Activated naive CD4-positive, alpha-beta T cell treated with anti-CD3 and anti-CD28 coated beads, Interleukin-2, amount 10 ng/mL, durations not matched to agents 7 days and 5 days (primary cell): ENCODE measurements around the gene LSAMP.

Source experiments
- CTCF ChIA-PET: fragments of 350-600 bp; sonication (Branson Sonifier 250); formaldehyde crosslinking; loops from one replicate; lab custom pipeline; 2021; ENCODE audit warnings: antibody characterized with exemption; lab: Charles Lee
- DNase-seq: peaks from one replicate; pipeline ENCODE4 v3.0.0-alpha.2; 2020
- H3K27ac Mint-ChIP-seq: one replicate; pipeline ENCODE4 v1.8.0; 2021; ENCODE audit warnings: mild to moderate bottlenecking, moderate library complexity, mixed read lengths
- H3K27me3 Mint-ChIP-seq: one replicate; pipeline ENCODE4 v1.8.0; 2021; ENCODE audit warnings: mild to moderate bottlenecking, mixed read lengths
- H3K36me3 Mint-ChIP-seq: one replicate; pipeline ENCODE4 v1.8.0; 2021; ENCODE audit warnings: mixed read lengths
- H3K4me1 Mint-ChIP-seq: one replicate; pipeline ENCODE4 v1.8.0; 2021; ENCODE audit warnings: mixed read lengths
- H3K4me3 Mint-ChIP-seq: one replicate; pipeline ENCODE4 v1.8.0; 2021; ENCODE audit warnings: mild to moderate bottlenecking, moderate library complexity, mixed read lengths
- H3K9me3 Mint-ChIP-seq: one replicate; pipeline ENCODE4 v1.8.0; 2021; ENCODE audit warnings: mixed read lengths

LSAMP gene

DNA sequence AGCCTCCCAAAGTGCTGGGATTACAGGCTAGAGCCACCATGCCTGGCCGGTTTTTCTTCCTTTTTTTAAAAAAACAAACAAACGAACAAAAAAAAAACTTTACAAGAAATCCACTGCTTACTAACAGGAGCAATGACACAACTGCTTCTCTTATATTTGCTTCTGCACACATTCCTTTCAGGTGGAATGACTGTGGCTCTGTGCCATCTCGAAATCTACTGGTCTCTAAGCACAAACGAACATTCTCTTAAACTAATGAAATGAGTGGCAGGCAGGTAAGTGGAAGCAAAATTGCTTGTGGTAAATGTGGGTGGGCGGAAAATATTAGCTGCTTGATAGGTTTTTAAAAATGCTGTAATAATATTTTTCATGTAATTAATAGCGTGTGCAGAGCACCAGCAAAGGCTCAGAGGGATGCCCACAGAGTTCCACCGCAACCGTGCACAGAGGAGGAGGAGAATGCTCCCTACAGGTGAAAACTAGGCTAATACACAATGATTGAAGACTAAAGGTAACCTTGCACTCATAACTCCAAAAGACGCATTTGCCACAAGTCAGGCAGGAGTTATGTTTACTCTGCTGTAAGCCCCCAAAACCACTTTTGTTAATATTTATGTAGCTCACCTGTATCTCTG is 77.4 kb downstream of the LSAMP start:
- Mint-ChIP-seq H3K27me3 (no peaks in the 10 kb centered on the region), H3K9me3 (peaks cover 8% of the 10 kb centered on the region), H3K36me3 (no peaks in the 10 kb centered on the region), H3K4me1 (no peaks in the 10 kb centered on the region), H3K4me3 (no peak overlapping the region), H3K27ac (no peak overlapping the region)
- CTCF ChIA-PET = no interaction called here
- no peak for DNase-seq

DNA sequence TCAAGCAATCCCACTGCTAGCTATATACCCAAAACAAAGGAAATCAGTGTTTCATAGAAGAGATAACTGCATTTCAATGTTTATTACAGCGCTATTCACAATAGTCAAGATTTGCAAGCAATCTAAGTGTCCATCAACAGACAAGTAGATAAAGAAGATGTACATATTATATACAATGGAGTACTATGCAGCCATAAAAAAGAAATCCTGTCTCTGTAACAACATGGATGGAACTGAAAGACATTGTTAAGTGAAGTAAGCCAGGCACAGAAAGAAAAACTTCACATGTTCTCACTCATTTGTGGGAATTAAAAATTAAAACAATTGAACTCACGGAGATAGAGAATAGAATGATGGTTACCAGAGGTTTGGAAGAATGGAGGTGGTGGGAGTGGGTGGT is 89.2 kb downstream of the LSAMP start:
- H3K4me3 Mint-ChIP-seq = no peak overlapping the region
- no peaks in the 10 kb centered on the region for H3K4me1 Mint-ChIP-seq
- DNase-seq = no peak
- H3K9me3 Mint-ChIP-seq = no peaks in the 10 kb centered on the region
- H3K27ac Mint-ChIP-seq = no peak overlapping the region
- CTCF ChIA-PET = no interaction called here
- H3K36me3 Mint-ChIP-seq = no peaks in the 10 kb centered on the region
- no peaks in the 10 kb centered on the region for H3K27me3 Mint-ChIP-seq

DNA sequence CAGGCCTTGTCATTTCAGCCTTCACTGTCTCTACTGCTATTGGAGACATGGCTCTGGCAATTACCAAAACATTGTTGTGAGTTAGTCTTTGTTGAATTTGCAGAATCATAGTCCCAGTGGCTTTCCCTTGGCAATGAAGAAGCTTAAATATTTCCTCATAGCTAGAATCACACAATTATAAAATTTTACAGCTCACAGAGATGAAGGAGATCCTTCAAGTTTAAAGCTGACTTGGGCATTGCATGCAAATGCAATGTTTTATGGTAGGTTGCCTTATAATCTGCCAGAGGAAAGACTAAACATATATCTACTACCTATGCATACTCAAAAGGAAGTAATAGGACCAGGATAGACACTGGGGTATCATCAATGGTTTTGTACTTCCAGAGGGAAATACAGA is 90.9 kb downstream of the LSAMP start:
- no peak for DNase-seq
- Mint-ChIP-seq H3K27me3 (no peaks in the 10 kb centered on the region), H3K4me3 (no peak overlapping the region), H3K9me3 (no peaks in the 10 kb centered on the region), H3K36me3 (no peaks in the 10 kb centered on the region), H3K27ac (no peak overlapping the region), H3K4me1 (no peaks in the 10 kb centered on the region)
- CTCF ChIA-PET = no interaction called here

DNA sequence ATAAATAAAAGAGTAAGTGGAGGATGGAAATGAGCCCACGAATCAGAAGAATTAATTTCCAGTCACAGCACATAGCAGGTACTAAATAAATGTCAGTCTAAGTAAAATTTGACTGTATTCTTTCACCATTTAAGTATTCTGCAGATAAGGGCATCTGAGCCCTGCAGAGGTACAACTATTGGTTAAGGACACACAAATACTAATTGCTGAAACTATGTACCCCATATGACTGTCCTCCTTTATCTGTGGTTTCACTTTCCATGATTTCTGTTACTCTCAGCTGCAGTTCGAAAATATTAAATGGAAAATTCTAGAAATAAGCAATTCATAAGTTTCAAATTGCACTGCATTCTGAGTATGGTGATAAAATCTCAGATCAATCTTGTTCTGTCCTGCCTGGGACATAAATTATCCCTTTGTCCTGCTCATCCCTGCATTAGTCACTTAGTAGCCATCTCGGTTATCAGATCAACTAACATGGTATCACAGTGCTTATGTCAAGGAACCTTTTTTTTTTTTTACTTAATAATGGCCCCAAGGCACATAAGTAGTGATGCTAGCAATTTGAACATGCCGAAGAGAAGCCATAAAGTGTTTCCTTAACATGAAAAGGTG is 95.1 kb downstream of the LSAMP start:
- DNase-seq = no peak
- no peaks in the 10 kb centered on the region for H3K27me3 Mint-ChIP-seq
- H3K4me1 Mint-ChIP-seq = no peaks in the 10 kb centered on the region
- no peaks in the 10 kb centered on the region for H3K36me3 Mint-ChIP-seq
- CTCF ChIA-PET = no interaction called here
- no peak overlapping the region for H3K27ac Mint-ChIP-seq
- H3K4me3 Mint-ChIP-seq = no peak overlapping the region
- no peaks in the 10 kb centered on the region for H3K9me3 Mint-ChIP-seq

DNA sequence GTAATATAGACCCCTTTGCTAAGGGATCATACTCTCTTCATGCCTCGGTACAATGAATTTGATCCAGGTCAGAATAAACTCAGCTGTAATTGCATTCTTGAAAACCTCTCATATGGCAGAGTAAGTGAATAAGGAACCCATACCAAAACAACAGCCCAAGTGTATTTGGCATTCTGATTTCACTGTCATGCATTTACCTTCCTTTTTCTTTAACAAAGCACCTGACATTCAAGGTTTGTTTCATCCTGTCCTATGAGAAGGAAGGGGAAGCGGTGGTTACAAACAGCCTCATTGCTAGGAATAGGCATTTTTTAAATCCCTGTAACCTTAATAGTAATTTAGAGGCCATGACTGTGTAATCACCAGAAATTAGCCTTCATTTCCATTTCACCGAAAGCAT is 97.1 kb downstream of the LSAMP start:
- no peaks in the 10 kb centered on the region for H3K27me3 Mint-ChIP-seq
- no peak overlapping the region for H3K27ac Mint-ChIP-seq
- no peak for DNase-seq
- no peak overlapping the region for H3K4me3 Mint-ChIP-seq
- H3K36me3 Mint-ChIP-seq = no peaks in the 10 kb centered on the region
- no peaks in the 10 kb centered on the region for H3K9me3 Mint-ChIP-seq
- CTCF ChIA-PET = no interaction called here
- H3K4me1 Mint-ChIP-seq = no peaks in the 10 kb centered on the region

DNA sequence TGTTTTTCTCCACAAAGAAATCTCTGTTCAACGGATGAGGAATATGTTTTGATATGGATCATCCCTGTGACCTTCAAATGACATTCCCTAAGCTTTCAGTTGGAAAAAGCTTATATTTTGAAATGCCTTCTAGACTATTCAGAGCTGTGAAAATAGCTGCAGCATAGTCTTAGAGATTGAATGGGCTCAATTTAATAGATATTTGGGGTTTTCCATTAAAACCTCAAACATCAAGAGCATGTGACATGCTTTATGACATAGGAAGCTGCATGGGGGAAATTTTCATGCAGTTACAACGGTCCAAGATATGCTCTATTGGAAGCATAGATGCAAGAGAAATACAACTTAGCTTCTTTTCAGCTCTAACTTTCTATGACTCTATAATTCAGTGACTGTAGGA is 102.8 kb downstream of the LSAMP start:
- no peak for DNase-seq
- CTCF ChIA-PET = no interaction called here
- Mint-ChIP-seq H3K27me3 (no peaks in the 10 kb centered on the region), H3K27ac (no peak overlapping the region), H3K4me1 (no peaks in the 10 kb centered on the region), H3K36me3 (no peaks in the 10 kb centered on the region), H3K4me3 (no peak overlapping the region), H3K9me3 (peaks cover 1% of the 10 kb centered on the region)

DNA sequence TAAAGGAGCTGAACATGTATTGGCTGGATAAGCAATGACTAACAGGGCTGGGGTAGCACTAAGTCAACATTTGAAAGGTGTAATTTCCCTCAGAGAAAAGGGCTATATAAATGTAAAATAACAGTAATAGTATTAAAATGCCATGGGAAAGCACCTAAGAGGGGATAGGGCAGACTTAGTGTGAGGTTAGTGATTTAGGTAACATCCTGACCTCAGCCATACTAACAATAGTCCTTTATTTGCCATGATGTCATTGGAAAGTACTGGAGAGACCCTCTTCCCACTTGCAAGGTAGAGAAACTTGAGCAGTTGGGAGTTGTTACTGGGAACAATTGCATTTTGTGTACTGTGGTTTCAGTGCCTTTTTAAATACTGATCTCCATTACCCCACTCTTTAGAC is 103.4 kb downstream of the LSAMP start:
- peaks cover 1% of the 10 kb centered on the region for H3K9me3 Mint-ChIP-seq
- no peak for DNase-seq
- no peaks in the 10 kb centered on the region for H3K36me3 Mint-ChIP-seq
- no peak overlapping the region for H3K27ac Mint-ChIP-seq
- no peaks in the 10 kb centered on the region for H3K4me1 Mint-ChIP-seq
- no peak overlapping the region for H3K4me3 Mint-ChIP-seq
- CTCF ChIA-PET = no interaction called here
- H3K27me3 Mint-ChIP-seq = no peaks in the 10 kb centered on the region

DNA sequence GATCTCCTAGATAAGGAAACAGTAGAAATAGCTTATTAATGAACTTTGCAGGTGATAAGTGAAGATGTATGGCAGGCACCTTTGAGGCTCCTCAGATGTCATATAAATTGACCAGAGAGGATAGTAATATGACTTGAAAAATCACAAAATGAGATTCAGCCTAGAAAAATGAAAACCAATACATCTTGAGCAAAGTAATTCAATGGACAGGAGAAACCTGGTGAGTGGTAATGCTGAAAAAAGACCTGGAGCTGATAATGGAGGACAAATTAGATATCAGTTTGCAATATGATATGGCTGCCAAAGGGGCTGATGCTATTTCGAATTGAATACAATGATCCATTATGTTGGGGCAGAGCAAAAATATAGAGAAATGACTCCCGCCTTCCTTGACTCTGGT is 103.9 kb downstream of the LSAMP start:
- CTCF ChIA-PET = no interaction called here
- Mint-ChIP-seq H3K27me3 (no peaks in the 10 kb centered on the region), H3K27ac (no peak overlapping the region)

DNA sequence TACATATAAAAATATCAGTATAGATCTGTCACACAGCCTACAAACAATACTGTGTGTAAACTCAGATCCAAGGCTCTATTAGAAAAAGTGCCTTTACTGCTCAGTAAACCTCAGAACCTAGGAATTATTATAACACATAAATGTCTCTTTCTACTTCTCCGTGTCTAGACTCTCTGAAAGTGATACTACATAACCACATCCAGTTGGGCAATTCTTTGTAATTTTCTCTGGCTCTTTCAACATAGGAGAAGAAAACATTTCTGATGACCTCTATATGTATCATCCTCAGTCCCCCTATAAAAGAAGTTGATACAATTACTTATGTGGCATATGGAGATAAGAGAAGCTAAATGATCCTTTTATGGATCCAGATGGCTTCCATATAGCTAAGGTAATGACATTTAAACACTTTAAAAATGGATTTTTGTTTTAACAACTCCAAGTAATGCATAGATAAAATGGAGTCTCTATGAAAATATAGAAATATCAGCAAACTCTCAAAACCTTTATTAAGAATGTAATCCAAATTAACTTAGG is 104.5 kb downstream of the LSAMP start:
- H3K4me1 Mint-ChIP-seq = no peaks in the 10 kb centered on the region
- H3K27me3 Mint-ChIP-seq = no peaks in the 10 kb centered on the region
- H3K36me3 Mint-ChIP-seq = no peaks in the 10 kb centered on the region
- H3K9me3 Mint-ChIP-seq = peaks cover 1% of the 10 kb centered on the region
- no peak for DNase-seq
- CTCF ChIA-PET = no interaction called here
- no peak overlapping the region for H3K27ac Mint-ChIP-seq
- no peak overlapping the region for H3K4me3 Mint-ChIP-seq

More for the DNA sequence above, 103.9 kb downstream of the LSAMP start:
- H3K36me3 Mint-ChIP-seq = no peaks in the 10 kb centered on the region
- H3K4me3 Mint-ChIP-seq = no peak overlapping the region
- H3K4me1 Mint-ChIP-seq = no peaks in the 10 kb centered on the region
- DNase-seq = no peak
- peaks cover 1% of the 10 kb centered on the region for H3K9me3 Mint-ChIP-seq

DNA sequence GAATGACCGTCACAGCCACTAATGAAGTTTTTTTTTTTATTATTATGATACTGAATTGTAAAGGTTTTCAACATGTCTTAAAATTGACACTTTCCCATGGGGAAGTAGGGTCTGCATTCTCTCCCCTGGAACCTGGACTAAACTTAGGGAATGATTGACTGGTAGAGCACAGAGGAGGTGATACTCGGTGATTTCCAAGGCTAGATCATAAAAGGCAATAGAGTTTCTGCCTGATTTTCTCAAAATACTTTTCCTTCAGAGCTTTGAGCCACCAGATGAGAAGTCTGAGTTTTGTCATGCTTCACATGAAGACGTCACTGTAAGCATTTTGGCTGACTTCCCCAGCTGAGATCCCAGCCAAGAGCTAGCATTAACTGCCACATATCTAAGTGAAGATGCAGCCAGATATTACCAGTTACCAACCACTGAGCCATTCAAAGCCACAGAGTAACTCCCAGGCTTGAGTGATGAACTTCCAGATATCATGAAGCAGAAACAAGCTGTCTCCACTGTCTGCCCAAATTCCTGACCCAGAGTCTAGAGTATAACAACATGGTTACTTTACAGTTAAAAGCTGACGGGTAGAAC is 105.8 kb downstream of the LSAMP start:
- Mint-ChIP-seq H3K36me3 (no peaks in the 10 kb centered on the region), H3K27ac (no peak overlapping the region), H3K4me1 (no peaks in the 10 kb centered on the region), H3K27me3 (no peaks in the 10 kb centered on the region), H3K4me3 (no peak overlapping the region), H3K9me3 (peaks cover 1% of the 10 kb centered on the region)
- CTCF ChIA-PET = no interaction called here
- no peak for DNase-seq

DNA sequence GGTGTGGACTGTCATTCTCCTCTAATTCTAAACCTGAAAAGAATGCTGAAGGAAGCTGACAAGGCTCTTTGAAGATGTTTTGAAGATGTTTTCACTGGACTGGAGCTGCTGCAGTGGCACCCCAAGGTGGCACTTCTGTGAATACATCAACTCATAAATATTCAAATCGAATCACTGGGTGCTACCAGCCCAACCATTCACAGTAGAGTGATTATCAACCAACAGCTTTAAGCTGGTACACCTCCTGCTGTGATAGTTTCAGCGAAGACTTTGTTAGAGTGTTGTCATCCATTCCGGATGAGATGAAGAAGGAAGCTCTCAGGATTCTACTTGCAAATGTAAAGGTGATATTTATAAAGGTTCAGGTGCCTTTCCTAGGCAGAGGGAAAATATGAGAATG is 106.6 kb downstream of the LSAMP start:
- CTCF ChIA-PET = no interaction called here
- Mint-ChIP-seq H3K9me3 (peaks cover 1% of the 10 kb centered on the region), H3K36me3 (no peaks in the 10 kb centered on the region), H3K27me3 (no peaks in the 10 kb centered on the region), H3K4me1 (no peaks in the 10 kb centered on the region), H3K4me3 (no peak overlapping the region), H3K27ac (no peak overlapping the region)
- DNase-seq = no peak

DNA sequence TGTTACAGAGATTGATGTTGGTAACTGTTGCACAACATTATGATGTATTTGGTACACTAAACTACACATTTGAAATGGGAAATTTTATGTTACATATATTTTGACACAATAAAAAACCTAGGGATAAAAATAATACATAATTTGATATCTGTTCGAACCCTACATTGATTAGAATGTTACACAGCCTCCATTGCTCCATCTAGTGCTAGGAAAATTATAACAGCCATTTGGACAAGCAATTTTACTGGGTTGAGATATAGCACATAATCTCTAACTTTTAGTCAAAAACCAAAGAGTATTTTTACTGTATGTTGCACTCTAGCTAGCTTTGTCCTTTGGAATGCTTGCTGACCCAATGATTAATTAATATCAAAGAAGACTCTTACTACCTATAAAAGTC is 108.1 kb downstream of the LSAMP start:
- Mint-ChIP-seq H3K4me1 (no peaks in the 10 kb centered on the region), H3K27ac (no peak overlapping the region), H3K36me3 (no peaks in the 10 kb centered on the region), H3K4me3 (no peak overlapping the region), H3K9me3 (peaks cover 1% of the 10 kb centered on the region), H3K27me3 (no peaks in the 10 kb centered on the region)
- CTCF ChIA-PET = no interaction called here
- DNase-seq = no peak

DNA sequence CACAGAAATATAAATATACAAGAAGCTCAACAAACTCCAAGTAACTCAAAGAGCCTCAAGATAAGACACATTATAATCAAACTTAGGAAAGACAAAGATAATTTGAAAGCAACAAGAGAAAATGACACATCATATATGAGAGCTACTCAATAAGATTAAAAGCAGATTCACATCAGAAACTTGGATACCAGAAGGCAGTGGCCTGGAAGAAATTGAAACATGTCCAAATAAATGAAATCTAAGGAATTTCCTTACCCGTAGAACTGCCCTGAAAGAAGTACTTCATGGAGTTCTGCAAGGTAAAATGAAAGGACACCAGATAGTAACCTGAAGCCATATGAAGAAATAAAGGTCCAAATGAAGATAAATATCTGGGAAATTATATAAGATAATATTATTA is 113.9 kb downstream of the LSAMP start:
- H3K9me3 Mint-ChIP-seq = peaks cover 2% of the 10 kb centered on the region
- H3K27me3 Mint-ChIP-seq = no peaks in the 10 kb centered on the region
- CTCF ChIA-PET = no interaction called here
- no peaks in the 10 kb centered on the region for H3K4me1 Mint-ChIP-seq
- no peaks in the 10 kb centered on the region for H3K36me3 Mint-ChIP-seq
- H3K27ac Mint-ChIP-seq = no peak overlapping the region
- no peak overlapping the region for H3K4me3 Mint-ChIP-seq
- DNase-seq = no peak

DNA sequence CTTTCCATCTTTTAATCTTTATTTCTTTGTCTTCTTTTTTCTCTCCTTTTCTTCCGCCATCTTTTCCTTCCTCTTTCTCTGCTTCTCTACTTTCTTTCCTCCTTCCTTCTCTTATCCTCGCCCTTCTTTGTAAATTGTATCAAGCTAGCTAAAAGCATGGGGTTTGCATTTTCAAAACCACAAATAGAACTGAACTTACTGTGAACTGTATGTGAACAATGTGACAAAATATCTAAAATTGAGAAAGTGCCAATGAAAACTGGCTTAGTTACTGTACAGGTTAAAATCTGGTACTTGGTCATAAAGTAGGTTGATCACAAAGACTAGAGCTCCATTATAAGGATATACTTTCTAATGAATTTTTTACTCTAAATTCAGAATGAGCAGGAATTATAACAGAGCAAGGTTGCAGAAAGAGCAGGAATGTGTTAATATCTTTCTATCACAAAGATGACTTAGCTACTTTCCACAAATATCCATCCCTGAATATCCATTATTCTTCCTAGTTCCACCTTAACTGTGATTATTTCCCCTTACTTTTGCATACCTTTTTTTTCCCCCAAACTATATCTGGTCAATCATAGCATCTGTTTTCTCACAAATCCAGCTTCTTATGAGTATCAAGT is 122.4 kb downstream of the LSAMP start:
- H3K4me1 Mint-ChIP-seq = no peaks in the 10 kb centered on the region
- H3K36me3 Mint-ChIP-seq = no peaks in the 10 kb centered on the region
- CTCF ChIA-PET = no interaction called here
- no peak for DNase-seq
- H3K27ac Mint-ChIP-seq = no peak overlapping the region
- no peaks in the 10 kb centered on the region for H3K9me3 Mint-ChIP-seq
- H3K4me3 Mint-ChIP-seq = no peak overlapping the region
- H3K27me3 Mint-ChIP-seq = no peaks in the 10 kb centered on the region

DNA sequence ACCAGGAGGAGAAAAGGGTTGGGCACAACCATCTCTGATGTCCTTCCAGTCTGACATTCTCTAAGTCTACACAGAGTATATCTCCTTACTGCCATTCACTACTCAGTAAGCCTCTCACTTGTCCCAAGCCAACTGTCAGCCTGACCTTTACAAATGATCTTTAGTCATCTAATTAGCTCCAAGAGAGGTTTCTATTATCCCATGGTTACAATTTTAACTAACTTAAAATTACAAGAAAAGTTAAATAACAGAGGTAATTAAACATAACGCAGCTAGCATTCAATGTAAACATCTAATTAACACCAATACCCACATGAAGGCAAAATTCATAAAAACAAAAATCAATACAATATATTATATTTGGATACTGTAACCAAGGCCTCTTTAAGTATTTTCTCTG is 126.9 kb downstream of the LSAMP start:
- no peak for DNase-seq
- no peaks in the 10 kb centered on the region for H3K4me1 Mint-ChIP-seq

More for the DNA sequence above, 126.9 kb downstream of the LSAMP start:
- Mint-ChIP-seq H3K4me3 (no peak overlapping the region), H3K9me3 (peaks cover 9% of the 10 kb centered on the region), H3K27ac (no peak overlapping the region), H3K27me3 (no peaks in the 10 kb centered on the region), H3K36me3 (no peaks in the 10 kb centered on the region)
- CTCF ChIA-PET = no interaction called here
